MV-4-11 (cell line): ENCODE data around the gene INTS14.

Experiments
- DNase-seq: peaks from one replicate; lab custom pipeline; 2025; lab: John Stamatoyannopoulos, UW

Gene INTS14

DNA sequence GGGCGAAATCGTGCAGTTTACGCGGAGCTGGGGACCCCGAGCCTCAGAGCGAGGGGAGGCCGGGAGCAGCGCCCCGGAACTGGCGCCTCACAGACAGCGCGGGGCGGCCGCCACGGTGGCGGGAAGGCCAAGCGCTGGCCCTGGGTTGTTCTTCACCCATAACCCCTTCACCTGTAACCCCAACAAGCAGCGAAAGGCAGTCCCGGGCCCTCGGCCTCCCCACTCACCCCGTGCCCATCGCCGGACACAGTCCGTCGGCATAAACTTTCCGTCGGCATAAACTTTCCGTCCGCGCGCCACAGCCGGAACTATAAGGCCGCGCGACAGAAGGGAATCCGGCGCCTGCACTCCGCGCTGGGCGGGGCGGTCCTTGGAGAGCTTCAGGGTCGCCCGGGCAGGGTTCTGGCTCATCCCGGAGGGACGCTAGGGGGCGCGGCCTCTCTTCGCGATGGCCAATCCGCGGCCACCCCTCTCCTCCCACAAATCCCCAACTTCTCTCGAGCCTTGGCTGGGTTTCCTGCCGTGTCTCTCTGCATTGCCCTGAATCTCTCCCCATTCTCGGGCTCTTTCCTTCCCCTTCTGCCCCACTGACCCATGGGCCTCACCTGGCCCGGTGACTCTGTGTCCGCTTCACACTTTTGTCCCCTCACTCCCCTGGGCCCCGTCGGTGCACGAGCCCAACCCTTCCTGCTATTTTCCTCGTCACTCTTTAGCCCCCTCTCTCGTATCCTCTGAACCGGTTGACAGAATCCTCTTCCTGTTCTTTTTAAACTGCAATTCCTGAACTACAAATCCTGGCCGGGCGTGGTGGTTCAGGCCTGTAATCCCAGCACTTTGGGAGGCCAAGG, at the start of gene INTS14:
TSS of gene INTS14 (minus strand) at position 261 of the 848 bp plus-strand sequence. CDS start 3,751 bp downstream, outside the sequence.
- peak; percentile 94 for DNase-seq

DNA sequence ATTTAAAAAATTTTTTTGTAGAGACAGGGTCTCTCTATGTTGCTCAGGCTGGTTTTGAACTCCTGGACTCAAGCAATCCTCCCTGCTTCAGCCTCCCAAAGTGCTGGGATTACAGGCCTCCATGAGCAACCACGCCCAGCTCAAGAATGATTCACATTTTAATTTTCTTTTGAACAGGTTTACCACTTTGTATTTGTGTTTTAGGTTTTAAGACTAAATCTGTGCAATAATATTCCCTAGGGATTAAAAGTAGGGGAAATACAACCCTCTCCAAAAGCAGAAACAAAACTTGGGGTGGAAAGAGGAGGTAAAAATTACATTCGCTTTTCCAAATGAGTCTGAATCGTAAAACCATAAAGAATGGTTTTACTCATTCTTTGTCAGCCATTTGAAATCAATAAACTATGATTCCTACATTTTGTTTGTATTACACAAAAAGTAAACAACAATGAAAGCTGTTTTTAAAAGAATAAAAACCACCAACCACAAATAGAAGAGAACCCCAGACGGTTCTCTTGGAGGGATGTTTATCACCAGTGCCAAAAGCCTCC, 48.6 kb upstream of the INTS14 start:
- DNase-seq: no peak

DNA sequence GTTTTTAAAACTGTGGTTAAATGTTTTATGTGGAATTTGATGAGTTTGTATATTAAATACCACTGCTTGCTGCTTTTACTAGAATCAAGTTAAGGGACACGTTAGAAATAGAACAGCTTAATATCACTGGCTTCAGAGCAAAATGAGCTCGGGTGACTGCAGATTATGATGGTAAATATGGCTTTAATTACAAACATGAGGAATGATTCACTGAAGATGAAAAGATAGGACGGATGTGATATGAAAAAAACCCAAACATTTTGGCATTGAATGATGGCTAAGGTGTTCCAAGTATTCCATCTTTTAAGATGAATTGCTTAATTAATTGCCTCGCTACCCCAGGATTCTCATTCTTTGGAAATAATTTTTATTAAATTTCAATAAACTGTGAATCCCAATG, 44.5 kb upstream of the INTS14 start:
- no peak for DNase-seq

DNA sequence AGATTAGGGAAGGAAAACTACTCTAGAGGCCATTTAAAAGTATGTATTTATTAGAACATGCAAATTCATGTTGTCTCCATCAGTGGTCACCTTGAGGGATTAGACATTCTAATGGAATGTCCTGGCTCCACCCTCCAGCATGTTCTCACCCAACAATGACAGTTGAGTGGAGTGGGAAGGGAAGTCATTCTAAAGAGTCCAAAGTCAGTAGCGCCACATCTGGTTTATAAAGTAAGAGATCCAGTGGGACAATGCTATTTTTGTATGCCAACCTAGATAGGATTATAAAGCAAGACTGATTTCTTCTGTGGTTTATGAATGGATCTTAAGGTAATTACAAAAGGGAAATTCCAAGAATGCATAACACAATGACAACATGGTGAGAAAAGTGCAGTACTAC, 44.1 kb upstream of the INTS14 start:
- DNase-seq: no peak

DNA sequence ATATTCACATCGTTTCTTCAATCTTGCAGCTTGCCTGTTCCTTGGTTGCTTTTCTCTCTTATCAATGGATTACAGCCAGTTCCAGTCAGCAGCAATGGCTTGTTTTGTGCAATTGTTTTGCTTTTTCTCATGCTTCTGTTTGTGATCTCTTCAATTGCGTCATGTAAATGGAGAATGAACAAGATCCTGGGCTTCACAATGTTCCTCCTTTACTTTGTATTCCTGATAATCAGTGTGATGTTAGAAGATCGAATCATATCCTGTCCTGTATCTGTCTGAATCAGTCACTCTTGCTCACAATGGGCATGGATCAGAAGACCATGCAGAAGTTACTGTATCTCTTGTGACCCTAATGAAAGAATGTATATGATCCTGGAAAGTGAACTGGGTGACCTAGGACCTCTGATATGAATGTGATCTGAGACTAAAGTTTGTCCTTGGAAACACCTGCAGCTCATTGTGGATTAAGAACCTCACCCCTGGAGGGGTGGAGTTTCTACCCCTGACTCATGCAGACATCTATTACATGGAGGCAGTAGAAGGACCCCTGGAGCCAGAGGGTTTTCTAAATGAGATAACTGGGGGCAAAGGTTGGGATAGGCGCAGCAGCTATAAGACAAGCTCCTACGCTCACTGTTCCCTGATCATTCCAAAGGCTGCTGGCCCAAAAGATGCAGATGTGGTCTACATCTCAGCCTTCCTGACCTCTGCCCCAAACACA, 43.0 kb upstream of the INTS14 start:
- no peak for DNase-seq

DNA sequence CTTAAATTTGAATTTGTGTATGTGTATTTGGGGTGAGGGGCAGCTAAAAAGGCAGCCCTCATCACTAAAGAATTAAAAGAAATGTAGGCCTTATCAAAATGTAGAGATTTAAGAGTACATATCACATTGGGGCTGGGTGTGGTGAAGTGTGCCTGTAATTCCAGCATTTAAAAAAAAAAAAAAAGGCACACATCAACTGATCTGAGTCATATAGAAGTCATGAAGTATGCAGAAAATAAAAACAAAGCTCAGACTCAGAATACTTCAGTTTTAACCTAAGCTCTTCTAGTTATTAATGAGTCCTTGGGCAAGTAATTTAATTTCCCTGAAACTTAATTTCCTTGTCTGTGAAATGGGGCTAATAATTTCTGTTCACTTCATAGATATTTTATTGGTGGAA, 42.4 kb upstream of the INTS14 start:
- DNase-seq: no peak

DNA sequence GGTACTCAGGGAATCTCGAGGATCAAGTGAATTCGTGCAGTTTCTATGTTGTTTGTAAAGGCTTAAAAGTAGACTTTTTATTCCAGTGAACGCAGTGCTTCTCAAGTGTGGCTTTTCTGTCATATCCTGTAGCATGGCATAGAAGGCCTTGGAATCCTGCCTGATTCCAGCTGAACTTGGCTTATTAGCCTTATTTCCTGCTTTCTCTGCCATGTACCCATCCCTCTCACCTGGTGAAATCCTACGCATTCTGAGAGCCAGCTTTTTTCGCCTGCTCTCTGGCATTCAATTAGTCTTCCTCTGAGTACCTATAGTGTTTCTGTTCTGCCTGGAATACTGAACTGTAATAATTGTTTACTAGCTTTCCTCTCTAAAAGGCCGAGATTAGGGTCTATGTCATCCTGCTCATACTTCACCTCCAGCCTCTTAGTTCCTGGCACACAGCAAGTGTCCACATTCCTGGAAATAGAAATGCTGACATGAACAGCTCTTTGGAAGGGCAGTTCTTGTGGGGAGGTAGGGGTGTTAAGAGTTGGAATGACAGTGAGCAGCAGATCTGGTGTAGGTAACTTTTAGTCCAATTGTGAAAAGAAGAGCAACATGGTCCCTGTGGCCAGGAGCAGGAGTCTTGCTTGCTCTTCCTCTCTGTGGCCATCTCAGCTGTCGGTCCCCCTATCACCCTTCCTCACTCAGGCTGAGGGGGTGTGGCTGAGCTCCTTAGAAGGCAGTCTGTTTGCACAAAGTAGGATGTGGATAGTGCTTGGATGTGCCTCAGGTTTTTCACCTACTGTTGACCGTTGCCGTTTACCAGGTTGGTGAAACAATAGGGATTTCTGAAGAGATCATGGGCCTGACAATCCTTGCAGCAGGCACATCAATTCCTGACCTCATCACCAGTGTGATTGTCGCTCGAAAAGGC, 41.2 kb upstream of the INTS14 start:
- DNase-seq: no peak

DNA sequence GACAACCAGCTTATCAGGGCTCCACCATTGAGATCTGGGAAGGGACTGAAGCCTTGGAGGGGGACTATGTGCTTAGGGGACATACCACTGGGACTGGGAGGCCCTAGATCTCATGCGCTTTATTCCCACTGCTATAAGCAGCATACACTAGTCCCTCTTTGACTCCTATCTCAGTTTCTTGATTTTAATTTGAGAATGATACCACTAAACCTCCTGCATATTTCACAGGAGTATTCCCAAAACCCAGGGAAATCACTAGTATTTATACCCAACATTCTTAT, 40.1 kb upstream of the INTS14 start:
- no peak for DNase-seq

DNA sequence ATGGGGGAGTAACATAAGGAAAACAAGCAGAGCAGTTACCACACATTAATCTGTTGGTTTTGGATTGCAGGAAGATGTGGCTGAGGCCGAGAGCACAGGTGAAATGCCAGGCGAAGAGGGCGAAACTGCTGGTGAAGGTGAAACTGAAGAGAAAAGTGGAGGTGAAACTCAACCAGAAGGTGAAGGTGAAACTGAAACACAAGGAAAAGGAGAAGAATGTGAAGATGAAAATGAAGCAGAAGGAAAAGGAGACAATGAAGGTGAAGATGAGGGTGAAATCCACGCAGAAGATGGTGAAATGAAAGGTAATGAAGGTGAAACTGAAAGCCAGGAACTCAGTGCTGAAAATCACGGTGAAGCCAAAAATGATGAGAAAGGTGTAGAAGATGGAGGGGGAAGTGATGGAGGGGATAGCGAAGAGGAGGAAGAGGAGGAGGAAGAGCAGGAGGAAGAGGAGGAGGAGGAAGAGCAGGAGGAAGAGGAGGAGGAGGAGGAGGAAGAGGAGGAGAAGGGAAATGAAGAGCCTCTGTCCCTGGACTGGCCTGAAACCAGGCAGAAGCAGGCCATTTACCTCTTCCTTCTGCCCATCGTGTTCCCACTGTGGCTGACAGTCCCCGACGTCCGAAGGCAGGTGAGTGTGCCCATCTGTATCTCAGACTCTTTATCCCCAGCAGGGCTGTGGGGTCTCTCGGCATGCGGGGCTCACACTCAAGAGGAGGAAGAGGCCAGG, 39.5 kb upstream of the INTS14 start:
- no peak for DNase-seq

DNA sequence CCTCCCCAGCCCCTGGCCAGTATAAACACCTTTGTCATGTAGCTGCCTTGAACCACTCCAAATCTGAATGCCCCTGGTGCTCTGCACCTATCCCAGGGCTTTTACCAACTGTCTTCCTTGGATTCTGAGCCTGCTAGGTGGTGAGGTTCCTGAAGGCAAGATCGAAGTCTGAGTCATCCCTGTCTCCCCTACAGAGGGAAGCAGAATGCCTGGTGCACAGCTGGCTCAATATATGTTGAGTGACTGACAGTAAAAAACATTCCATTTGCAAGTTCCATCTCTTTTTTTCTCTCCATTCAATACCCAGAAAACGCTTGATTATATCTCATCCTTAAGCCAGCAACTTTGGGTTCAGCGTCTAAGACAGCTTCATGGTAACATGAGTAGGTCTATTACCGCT, 35.6 kb upstream of the INTS14 start:
- DNase-seq: no peak

DNA sequence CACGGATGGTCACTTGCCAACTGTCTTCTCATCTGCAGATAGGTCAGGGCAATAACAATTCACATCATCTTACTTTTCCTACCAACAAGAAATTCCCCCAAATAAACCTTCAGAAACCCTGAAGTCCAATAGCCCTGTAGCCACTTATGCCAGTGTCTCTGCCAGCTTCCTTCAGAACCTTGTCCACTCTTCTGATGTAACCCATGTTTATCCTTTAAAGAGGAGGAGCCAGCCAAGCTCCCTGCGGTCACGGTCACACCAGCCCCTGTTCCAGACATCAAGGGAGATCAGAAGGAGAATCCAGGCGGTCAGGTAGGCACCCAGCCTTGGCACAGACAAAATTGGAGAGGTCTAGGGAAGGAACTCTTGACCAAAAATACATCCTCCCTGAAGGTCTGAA, 34.5 kb upstream of the INTS14 start:
- DNase-seq: no peak

DNA sequence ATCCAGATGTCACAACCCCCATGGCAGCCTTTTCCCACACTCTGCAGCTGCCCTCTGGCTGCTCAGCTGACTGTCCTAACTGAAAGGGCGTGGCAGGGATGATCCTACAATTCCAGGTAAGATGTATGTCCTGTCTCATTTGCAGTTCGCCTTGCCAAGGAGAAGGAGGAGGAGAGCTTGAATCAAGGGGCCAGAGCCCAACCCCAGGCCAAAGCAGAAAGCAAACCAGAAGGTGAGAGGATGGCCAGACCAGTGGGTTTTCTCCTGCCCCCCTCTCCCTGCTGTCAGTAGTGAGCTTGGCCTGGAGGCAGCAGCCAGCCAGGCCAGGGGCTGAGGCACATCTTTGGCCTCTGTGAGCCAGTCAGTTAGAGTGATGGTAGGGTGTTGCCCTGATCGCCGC, 33.4 kb upstream of the INTS14 start:
- DNase-seq: no peak

DNA sequence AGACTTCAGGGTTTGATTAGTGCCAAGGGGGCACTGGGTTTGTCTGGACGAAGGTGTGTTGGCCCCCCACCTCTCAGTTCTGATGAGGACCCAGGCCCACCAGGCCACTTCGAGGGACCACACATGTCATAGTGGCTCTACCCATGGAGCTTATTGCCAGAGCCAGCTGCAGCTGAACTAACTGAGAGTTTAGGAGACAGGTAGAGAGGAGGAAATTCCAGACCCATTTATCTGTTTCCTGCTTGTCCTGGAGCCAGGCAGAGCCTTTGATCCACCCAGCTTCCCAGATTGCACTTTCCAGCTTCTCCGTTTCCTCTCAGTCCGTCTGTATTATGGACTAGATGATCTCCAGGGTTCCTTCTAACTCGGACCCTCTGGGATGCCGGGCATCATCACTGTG, 31.7 kb upstream of the INTS14 start:
- DNase-seq: no peak

DNA sequence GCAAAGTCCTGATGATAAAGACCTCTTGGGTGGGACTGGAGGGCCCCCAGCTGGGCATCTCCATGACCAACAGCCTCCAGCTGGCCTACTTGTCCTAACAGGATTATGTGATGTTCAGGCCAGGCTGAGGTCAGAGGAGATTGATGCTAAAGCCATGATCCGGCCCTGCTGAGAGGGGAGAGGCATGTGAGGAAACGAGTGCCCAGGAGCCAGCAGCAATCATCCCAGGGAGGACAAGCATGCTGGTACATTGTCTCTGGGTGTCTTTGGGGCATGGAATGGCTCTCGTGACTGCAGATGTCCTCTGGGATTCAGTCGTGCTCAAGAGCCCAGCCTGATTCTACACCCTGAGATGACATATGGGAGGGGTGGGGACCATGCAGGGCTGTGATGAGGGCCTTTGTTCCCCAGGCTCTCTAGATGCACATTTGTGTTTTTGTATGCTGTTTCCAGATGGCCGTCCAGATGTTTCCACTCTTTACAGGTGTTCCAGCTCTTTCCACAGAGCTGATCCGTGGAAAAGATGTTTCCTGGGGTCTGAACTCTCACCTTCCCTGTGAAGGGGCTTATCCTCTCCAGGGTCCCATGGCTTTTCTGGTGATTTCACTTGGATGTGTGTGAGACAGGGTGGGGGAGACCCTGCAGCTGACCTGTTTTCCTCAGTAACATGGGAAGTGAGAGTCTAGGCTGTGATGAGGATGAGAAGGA, 31.0 kb upstream of the INTS14 start:
- DNase-seq: no peak

DNA sequence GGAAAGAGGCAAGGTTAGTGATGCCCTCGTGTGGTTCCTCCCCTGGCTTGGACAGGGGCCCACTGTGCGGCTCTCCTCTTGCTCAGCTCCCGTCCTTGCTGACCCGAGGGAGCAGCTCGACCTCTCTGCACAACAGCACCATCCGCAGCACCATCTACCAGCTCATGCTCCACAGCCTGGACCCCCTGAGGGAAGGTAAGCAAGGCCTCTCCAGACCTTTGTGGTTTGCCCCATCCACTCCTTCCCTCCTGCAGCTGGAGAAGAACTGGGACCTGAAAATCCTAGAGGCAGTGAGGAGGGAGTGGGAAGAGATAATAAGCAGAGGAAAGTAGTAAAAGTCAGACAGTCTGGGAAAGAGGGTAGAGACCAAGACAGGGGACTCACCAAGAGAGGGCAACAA, 28.6 kb upstream of the INTS14 start:
- DNase-seq: no peak

DNA sequence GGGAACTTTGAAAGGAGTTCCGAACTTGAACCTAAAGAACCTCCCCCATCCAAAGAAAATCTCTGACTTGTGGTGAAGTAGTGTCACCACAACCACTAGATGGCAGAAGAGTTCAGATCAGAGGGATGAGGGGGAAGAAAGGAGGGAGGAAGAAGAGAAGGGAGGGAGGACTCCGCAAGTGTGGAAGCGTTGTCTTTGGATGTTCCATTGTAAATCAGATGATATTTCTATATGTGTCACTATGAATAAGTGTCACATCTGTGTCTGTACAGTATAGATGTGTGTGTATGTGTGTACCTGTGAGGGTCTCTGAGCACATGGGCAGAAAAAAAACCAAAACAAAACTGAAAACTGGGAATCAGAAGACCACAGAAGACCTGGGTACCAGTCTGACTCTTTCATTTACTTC, 27.8 kb upstream of the INTS14 start:
- DNase-seq: peak; percentile 71

DNA sequence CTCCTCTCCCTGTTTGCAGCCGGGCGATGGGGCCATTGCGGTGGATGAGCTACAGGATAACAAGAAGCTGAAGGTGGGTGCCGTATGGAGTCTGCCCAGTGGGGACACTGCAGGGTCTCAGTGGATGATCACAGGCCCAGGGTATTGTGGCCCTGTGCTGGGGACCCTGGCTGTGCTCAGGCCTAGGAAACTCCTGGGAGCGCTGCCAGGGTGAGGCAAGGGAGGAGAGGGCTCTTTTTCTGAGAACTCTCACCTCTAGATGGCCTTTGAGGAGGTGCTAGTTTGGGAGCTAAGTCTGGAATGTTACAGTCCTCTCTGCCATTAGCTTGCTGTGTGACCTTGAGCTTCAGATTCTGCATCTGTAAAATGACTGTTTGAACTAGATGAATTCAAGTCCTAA, 27.2 kb upstream of the INTS14 start:
- no peak for DNase-seq

DNA sequence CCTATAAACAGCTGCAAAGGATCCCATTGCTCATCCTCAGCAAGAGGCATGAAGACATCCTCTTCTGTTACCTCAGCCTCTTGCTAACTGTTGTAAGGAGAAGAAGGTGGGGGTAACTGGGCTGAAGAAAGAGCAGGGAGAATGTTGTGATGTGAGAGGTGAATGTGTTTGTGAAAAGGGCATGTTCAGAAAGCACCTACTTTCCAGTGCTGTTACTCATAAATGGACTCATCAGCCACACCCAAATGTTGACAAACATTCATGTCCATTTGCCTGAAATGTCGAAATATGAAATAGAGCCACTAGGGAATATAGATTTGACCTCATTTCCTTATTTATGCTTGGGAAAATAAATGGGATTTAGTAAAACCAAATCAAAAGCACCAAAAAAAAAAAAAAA, 23.4 kb upstream of the INTS14 start:
- no peak for DNase-seq

DNA sequence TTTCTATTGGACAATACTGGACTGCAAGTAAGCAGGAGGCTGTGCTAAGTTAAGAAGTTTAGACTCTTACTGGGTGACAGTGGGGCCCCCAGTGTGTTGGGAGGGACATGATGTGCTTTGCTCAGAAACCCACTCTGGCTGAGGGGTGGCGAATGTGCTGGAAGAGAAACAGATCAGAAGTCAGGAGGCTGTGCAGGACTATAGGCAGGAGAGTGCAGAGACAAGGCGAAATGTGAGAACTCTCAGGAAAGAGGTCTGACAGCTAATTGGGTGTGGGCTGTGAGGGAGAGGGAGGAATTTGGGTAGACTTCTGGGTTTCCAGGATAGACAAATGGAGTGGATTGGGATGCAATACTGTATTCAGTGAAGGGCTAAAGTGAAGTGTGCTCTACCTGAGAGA, 22.8 kb upstream of the INTS14 start:
- DNase-seq: no peak

DNA sequence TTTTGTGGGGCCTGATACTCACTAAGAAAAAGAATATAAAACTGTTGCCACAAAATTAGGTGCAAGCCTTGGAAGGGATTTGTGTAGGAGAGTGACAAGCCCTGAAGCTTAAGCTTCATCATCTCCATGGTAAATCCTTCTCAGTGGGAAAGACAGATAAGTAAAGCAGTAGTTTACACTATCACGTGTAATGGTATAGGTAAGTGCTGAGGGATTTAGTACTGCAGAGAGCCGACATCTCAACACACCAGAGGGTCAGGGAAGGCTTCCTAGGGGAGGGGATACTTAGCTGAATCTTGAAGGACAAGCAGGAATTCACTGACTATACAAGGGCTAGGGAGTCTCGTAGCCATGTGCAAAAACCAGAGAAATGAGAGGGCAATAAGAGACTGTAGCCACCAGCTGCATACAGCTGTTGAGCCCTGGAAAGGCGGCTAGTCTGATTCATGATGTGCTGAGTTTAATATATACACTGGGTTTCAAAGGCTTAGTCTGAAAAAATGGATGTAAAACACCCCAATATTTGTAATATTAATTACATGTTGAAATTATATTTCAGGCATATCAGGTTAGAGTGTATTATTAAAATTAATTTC, 21.9 kb upstream of the INTS14 start:
- DNase-seq: no peak

DNA sequence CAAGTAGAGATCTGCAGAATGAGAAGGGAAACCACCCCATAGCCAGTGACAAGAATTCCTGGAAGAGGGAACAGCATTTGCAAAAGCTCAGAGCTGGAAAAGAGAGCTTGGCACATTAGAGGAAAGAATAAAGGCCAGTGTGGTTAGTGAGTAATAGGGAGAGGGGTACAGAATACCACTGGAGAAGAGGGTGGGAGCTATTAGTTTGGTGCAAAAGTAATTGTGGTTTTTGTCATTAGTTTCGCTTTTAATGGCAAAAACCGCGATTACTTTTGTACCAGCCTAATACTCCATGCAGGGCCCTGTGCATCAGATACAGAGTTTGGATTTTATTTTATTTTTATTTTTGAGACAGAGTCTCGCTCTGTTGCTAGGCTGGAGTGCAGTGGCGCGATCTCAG, 20.6 kb upstream of the INTS14 start:
- no peak for DNase-seq
